ENCODE results near the gene IL1B.
A peak's percentile ranks its signal among the peaks of the same experiment; 100 is the strongest.

IL1B gene

DNA sequence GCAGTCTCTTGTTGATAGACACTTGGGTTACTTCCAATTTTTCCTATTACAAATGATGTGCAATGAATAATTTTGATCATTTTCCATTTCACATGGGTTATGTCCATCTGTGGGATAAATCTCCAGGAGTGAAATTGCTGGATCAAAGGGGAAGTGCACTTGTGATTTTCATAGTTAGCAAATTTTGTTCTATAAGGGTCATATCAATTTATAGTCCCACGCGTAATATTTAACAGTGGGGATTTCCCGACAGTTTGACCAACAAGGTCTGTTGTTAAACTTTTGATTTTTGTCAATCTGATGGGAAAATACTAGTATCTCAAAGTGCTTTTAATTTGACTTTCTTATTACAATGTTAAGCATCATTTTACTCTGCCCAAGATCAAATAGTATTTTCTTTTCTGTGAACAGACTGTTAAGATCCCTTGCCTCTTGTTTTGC lies 8.3 kb downstream of the IL1B start:
- no peak for DNase-seq

DNA sequence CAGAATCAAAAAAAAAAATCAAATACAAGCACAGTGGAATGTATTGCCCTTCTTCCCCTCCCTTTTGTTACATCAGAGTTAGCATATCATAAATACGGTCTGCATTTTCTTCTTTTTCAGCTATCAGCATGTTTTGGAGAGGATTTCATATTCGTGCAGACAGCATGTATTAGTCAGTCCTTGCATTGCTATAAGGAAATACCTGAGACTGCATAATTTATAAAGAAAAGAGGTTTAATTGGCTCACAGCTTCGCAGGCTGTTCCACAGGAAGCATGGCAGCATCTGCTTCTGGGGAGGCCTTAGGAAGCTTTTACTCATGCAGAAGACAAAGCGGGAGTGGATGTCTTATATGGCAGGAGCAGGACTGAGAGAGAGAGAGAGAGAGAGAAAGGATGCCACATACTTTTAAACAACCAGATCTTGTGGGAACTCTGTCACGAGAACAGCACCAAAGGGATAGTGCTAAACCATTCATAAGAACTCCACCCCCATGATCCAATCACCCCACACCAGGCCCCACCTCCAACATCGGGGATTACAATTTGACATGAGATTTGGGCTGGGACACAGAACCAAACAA lies 8.9 kb downstream of the IL1B start:
- no peak for DNase-seq

- no peak for DNase-seq
Observed at GRCh38 chr2:112827009-112827408, 9.6 kb downstream of the IL1B start.

GRCh38 chr2:112825706-112826105 lies 10.9 kb downstream of the IL1B start:
- no peak for DNase-seq

- DNase-seq: no peak
Observed at GRCh38 chr2:112824694-112825085, 11.9 kb downstream of the IL1B start.

- no peak for DNase-seq
Observed at GRCh38 chr2:112821682-112822081, 14.9 kb downstream of the IL1B start.

DNA sequence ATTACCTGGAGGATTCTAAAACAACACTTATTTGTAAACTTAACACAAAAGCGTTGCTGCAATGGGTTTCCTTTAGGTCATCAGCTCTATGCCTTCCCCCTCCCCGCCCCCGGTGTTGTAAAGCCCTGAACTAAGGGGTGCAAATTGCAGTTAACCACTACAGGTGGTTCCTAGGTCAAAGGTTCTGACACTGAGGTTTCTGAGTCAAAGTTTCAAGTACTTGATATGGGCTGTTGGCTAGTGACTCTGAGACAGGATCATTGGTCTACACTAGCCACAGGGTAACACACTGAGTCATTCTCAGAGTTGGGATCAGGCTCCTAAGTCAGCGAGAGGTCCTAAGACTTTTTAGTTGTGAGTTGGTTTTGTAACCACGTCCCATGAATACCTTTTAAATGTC lies 15.4 kb downstream of the IL1B start:
- DNase-seq: no peak

- DNase-seq: no peak
Observed at GRCh38 chr2:112820343-112820742, 16.2 kb downstream of the IL1B start.

DNA sequence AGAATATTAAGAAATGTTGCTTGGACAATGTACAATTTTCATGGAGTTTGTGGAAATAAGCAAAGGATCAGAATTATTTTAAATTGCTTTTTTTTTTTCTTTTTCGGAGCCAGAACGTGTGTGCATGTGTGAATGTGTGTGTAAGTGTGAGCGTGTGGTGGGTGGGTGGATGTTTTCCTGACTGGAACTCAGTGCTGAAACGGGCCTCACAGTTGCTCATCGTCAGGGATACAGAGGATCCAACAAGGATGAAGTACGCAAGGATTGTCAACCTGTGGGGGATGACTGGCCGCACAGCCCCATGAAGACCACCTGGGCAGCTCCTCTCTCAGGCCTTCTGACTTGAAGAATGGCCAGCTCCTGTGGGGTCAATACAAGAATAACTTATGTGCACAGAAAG lies 17.5 kb downstream of the IL1B start:
- no peak for DNase-seq

- DNase-seq: no peak
Observed at GRCh38 chr2:112818094-112818902, 18.3 kb downstream of the IL1B start.

DNA sequence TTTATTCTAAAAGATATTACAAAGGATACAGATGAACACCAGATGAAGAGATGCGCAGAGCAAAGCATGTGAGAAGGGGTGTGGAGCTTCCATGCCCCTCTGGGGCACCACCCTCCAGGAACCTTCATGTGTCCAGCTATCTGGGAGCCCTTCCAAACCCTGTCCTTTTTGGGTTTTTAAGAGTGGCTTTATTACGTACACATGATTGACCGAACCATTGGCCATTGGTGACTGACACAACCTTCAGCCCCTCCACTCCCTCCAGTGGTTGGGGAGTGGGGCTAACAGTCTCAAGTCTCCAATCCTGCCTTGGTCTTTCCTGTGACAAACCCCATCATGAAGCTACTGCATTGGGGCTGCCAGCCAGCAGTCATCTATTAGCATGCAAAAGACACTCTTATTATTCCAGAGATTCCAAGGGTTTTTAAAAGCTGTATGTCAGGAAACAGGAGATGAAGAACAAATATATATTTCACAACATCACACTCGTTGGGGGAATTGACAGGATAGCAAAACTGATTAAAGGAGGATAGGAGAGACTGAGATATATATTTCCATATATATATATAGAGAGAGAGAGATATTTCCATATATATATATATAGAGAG lies 19.4 kb downstream of the IL1B start:
- no peak for DNase-seq

GRCh38 chr2:112814278-112814677 lies 22.3 kb downstream of the IL1B start:
- DNase-seq: no peak

GRCh38 chr2:112813280-112813966 lies 23.2 kb downstream of the IL1B start:
- no peak for DNase-seq

GRCh38 chr2:112812318-112813267 lies 24.0 kb downstream of the IL1B start:
- DNase-seq: no peak

- peak; percentile 20 for DNase-seq
Observed at GRCh38 chr2:112811841-112812306, 24.7 kb downstream of the IL1B start.

DNA sequence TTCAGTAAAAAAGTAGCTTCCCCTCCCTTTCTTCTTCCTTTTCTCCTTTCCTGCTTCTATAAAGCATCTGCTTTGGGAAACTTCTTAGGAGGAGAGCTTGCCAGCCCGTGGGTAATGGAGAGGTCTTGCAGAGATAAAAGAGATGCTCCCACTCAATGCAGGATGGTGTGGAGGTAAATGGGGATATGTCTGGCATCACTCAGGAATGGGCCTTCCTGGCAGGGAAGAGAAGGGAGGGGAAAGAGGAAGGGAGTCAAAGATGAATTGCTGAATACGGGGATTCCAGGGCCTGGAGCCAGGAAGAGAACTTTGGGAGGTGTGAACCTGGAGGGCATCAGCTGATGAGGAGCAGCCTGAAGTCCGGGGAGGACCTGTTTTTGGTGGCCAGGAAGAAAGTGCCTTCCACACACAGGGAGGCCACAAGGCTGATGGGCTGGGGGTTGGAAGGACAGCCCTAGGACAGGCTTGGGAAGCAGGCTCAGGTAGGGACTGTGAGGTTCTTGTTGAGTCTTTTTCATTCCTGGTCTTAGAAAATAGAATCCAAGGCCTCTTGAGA lies 25.2 kb downstream of the IL1B start:
- no peak for DNase-seq

- DNase-seq: no peak
Observed at GRCh38 chr2:112809112-112809511, 27.5 kb downstream of the IL1B start.

GRCh38 chr2:112807233-112807807 lies 29.3 kb downstream of the IL1B start:
- no peak for DNase-seq

- no peak for DNase-seq
Observed at GRCh38 chr2:112805542-112805941, 31.0 kb downstream of the IL1B start.

- DNase-seq: no peak
Observed at GRCh38 chr2:112803691-112804521, 32.7 kb downstream of the IL1B start.
